HG03442 (cell line): ENCODE measurements around the gene FASN.

Experiments
- ATAC-seq: cut with Tn5 transposase; IDR thresholded peaks from one replicate; pipeline ENCODE4 v1.9.1; 2021; ENCODE audit warnings: mild to moderate bottlenecking, moderate library complexity; ENCODE audit not compliant: unreplicated experiment

The FASN gene

DNA sequence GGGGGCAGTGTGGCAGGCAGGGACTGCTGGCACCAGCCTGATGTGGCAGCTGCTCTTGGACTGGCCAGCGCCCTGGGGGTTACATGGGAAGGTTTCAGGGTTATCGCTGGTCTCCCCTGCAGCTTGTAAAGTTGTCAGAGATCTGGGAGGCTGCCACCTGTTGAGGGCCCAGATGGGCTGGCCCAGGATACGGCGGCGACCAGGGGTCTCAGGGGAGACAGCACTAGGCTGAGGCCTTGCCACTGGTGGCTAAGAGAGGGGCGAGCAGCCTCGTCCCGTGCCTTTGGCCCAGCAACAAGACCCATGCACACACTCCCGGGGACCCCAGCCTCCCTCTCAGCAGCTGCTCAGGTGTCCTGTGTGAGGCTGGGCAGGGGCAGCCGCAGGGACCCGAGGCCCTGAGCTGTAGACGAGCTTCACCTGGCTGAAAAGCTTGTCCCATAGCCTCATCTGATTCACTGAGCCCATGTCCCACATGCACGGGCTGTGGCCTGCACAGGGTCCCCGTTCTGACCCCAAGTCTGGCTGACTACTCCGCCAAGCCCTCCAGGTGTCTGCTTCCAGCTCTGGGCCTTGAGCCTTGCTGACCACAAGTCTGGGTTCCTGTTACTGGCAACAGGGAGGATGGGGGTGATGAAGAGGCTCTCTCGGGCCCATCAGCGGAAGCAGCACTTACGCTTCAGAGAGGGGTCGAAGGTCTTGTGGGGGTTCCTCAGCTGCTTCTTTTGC is 38.6 kb downstream of the FASN start:
- ATAC-seq, result no peak

DNA sequence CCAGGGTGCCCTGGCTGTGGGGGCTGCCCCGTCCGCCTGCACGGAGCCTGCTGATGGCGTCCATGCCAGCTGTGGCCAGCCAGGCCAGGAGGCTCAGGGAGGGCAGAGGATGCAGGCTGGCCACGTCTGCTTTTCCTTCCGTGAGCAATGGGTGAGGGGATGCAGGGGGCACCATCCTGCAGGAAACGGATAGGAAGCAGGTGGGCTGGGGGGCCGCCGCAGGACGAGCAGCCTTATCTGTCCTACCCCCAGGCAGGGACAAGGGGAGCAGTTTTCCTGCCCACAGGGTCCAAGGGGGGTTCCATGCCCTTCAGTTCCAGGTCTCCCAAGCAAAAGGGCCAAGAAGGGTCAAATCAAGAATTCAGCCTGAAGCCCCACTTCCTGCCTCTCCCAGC is 39.2 kb downstream of the FASN start:
- no peak for ATAC-seq

GRCh38 chr17:82058230-82058854 is 39.7 kb downstream of the FASN start:
- ATAC-seq, result no peak

DNA sequence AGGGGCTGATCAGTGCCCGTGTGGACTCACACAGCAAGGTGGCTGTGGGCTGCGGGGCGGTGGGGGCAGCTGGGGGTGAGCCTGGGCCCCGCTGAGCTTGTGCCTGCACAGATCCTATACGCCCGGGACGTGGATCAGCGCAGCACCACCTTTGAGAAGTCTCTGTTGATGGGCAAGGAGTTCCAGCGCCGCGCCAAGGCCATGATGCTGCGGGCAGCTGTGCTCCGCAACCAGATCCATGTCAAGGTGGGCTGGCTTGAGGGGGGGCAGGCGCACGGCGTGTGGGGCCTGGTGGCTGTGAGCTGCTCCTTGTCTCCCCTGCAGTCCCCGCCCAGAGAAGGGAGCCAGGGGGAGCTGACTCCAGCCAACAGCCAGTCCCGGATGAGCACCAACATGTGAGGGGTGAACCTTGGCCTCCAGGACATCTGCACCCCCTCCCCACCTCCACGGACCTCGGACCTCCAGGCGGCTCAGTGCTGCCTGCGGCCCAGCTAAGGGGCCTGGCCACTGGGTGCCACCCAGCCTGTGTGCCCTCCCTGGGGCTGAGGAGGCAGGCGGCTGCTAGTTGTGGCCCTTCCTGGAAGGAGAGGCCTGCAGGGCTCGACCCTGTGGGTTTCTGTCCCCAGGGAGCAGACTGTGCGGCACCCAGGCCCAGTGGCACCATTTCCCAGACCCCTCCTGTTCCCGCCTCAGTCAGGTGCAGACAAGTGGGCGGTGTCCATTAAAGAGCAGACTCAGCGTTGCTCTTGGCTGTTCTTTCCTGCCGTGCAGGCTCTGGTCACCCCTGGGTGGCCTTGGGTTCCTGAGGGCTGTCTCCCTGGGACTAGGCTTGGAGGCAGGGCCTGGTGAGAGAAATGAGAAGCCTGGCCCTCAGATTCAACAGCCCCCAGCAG is 41.1 kb downstream of the FASN start:
- ATAC-seq, result no peak

DNA sequence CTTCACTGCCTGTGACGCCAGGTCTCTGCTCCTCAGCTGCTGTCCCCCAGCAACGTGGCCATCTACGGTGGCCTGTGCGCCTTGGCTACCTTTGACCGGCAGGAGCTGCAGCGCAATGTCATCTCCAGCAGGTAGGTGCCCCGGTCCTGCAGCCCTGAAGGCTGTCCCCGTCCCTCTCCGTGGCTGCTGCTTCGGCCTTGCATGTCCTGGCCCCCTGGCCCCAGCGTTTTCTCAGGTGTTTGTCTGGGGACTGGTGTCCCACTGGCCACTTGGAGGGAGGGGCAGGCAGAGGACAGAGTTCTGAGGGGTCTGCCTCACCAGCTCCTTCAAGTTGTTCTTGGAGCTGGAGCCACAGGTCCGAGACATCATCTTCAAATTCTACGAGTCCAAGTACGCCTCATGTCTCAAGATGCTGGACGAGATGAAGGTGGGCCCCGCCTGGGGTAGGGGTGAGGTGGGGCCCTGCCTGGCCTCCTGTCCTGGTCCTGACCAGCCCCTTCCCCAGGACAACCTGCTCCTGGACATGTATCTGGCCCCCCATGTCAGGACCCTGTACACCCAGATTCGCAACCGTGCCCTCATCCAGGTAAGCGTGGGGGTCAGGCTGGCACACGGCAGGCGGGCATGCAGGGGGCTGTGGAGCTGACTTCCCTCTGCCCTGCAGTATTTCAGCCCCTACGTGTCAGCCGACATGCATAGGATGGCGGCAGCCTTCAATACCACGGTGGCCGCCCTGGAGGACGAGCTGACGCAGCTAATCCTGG is 41.9 kb downstream of the FASN start:
- ATAC-seq, result no peak

DNA sequence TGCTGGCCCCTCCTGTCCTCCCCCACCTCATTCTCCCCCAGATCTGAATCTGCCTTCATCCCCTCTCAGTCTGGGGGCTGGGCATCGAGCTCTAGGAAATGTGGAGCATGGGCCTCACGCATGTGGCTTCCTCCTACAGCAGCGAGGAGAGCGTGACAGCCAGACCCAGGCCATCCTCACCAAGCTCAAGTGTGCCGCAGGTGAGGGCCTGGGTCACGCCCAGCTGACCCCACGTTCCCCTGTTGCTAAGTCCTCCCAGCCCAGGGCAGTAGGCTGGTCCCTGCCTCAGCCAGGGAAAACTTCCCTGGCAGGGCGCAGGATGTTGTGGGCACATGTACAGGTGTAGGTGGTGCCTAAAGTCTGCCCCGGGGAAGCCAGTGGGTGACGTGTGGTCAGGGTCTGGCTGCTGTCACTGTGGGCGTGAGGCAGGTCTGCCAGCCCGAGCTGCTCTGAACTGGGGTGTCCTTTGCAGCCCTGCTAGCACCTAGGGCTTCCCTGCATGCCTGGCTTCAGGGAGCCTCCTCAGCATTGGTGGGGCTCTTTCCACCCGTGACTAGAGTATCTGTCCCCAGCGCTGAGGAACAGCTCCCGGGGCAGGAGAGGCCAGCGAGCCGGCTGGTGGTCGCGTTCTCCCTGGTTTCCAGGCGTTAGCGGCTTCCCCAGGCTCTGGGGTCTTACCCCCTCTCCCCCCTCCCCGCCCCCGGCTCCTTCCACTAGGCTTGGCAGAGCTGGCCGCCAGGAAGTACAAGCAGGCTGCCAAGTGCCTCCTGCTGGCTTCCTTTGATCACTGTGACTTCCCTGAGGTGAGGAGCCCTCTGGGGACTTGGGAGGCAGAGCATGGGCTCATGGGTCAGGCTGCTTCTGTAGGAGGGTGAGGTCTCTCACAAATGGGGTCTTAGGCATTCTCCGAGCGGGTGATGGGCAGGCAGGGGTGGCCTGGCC is 42.7 kb downstream of the FASN start:
- no peak for ATAC-seq

- ATAC-seq, result no peak
These were observed 43.5 kb downstream of the FASN start for GRCh38 chr17:82054351-82055022.

DNA sequence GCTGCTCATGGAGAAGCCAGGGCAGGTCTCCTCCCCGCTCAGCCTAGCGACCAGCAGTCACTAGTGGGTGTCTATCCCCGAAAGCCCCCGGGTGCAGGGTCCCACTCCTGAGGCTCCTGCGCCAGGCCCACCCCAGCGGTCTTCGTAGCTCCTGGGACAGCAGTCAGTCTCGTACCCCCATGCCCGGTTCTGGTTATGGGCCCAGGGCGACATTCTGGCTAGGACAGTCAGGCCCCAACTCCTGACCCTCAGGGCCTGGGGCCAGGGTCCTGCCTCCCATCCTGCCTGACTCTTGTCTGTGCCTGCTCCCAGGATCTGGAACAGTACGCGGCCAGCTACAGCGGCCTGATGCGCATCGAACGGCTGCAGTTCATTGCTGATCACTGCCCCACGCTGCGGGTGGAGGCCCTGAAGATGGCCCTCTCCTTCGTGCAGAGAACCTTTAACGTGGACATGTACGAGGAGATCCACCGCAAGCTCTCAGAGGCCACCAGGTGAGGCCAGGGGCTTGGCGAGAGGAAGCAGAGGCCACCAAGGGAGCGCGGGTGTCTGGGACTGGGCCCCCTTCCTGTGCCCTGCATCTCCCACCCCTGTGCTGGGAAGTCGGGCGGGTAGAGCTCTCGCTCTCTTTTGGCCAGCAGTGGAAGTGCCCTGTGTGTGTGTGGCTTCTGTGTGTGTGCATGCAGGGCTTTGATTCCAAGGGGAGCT is 44.3 kb downstream of the FASN start:
- ATAC-seq, result no peak

- no peak for ATAC-seq
These were observed 44.9 kb downstream of the FASN start for GRCh38 chr17:82053130-82053529.

DNA sequence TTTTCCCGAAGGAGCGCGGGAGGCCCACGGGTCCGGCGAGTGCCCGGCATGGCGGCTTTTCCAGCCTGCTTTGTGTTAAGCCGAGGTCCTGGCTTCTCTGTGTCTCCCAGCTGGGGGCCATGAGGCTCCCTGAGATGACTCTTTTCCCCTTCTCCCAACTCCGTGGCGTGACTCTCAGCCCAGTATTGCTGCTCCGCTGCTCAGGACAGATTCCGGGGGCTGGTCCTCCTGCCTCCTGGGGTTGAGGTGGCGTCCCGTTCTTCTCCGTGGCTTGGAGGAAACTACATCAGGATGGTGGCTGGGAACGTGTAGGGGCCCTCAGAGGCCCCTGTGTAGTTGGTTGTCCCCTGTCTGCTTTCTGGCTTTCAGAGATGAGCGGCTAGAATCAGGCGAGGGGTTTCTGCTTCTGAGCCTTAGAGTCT is 45.4 kb downstream of the FASN start:
- ATAC-seq, result no peak

- no peak for ATAC-seq
These were observed 46.0 kb downstream of the FASN start, which contains the start of the genes GPS1 and RFNG for GRCh38 chr17:82051776-82052637. Gene GPS1 (plus strand): TSS chr17:82051898. CDS start chr17:82051932, 34 bp downstream. Gene RFNG (minus strand): TSS chr17:82051811. CDS start chr17:82051766, 45 bp downstream.

DNA sequence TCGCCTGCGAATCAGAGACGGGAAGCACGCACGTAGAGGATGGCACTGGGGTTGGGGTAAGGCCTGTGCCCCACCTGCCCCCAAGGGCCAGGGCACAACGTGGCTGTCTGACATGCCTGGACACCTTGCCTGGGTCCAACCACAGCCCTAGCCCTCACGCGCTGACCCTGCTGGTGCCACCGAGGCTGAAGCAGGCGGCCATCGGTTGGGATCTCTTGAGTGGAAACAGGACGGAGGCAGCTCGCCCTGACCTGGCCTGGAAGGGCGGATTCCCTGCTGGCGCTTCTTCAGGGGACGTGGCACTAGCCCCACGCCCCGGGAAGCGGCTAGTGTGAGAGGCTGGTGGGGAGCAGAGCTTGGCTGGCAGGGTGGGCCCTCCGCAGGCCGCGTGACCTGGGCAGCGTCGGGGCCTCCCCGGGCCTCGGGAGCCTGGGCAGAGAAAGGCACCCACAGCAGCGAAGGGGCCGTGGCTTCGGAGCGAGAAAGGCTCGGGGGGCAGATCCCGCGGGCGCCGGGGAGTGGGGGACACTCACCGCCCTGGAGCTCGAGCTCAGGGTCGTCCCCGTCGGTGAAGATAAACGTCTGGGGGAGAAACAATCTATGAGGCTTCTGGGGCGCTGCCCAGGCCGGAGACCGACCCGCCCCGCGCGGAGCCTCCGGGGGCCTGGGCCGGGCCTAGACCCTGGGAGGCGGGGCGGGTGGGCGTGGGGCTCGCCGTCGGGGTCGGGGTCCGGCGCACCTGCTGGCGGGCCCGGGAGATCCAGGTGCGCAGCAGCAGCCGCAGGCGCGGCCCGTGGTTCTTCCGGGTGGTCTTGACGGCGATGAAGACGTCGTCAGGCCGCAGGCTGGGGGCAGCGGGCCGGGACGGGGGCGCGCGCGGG is 47.0 kb downstream of the FASN start:
- ATAC-seq, result no peak

- no peak for ATAC-seq
These were observed 47.8 kb downstream of the FASN start for GRCh38 chr17:82050152-82050760.

DNA sequence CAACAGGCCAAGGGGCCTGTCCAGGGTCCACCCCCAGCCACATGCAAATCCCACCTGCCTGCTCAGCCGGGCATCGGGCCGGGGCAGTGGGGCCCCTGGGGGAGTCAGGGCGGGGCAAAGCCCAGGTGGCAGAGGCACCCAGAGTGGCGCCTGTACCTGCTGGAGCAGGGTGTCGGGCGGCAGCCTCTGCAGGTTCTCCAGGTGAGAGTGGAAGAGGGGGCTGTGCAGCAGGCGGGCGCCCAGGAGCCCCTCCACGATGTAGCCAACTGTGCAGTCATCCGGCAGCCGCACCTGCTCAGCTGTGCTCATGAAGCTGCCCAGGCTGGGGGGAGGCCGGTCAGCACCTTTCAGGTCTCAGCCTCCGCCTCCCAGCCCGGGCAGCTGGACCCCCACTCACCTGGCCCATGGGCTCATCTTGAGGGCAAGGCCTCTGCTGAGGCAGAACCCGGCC is 48.5 kb downstream of the FASN start:
- no peak for ATAC-seq

- no peak for ATAC-seq
These were observed 48.9 kb downstream of the FASN start for GRCh38 chr17:82049106-82049505.

DNA sequence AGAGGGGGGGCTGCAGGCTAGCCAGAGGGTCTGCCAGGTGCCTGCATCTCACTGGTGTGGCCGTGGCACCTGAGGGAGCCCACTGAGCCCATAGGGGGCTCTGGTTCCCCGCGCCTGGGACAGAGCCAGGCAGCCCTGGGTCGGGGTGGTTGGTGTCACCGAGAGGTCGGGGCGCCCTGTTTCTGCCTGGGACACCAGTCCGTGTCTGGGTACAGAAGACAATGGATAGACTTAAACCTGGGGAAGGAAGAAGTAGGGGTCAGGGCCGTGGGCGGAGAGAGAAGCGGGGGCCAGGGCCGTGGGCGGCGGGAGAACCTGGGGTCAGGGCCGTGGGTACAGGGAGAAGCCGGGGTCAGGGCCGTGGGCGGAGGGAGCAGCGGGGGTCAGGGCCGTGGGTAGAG is 49.5 kb downstream of the FASN start:
- no peak for ATAC-seq
